Activated naive CD4-positive, alpha-beta T cell treated with Interleukin-2 at 50 U/mL for 16 hours (primary cell): ENCODE measurements around the gene MKLN1.
"Not testable (repeated sequence)": the region's sequence is repeated elsewhere in the genome, so short reads cannot be mapped to it uniquely, and the experiment has no call there.

ENCODE experiments used
- DNase-seq: peaks from one replicate; pipeline ENCODE4 v3.0.0-alpha.2; 2020

Gene MKLN1

DNA sequence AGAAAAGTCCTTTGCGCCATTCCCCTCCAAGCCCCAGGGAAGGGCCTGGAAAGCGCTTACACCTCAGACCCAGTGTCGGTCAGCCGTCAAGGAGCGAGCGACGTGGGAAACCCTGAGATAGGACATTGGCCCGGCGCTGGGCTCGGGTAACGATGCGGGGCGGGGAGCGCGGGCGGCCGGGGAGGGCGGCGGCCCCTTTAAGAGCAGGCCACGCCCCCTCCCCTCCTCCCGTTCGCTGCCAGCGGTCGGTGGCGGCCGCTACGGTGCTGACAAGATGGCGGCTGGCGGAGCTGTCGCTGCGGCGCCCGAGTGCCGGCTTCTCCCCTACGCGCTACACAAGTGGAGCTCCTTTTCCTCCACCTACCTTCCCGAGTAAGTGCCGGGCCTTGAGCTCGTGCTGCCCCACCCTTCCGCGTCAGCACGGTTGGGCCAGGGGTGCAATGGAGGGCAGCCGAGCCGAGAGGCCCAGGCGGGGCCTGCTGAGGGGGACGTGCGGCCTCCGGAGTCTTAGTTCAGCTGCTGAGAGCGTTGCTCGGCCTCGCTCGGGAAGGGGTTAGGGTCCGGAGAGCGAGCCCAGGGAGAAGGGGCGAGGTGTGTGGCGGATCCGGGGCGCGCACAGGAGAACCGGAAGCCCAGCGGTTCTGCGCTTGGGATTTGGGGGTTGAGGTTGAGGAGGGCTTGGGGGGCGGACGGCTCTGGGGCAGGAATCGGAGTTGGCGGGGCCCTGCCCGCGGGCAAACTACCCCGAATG lies at the start of gene MKLN1:
Gene MKLN1 (plus strand): TSS at position 251 of the 751 bp plus-strand sequence. CDS start 24 bp downstream, at position 275.
- peak; percentile 92 for DNase-seq

DNA sequence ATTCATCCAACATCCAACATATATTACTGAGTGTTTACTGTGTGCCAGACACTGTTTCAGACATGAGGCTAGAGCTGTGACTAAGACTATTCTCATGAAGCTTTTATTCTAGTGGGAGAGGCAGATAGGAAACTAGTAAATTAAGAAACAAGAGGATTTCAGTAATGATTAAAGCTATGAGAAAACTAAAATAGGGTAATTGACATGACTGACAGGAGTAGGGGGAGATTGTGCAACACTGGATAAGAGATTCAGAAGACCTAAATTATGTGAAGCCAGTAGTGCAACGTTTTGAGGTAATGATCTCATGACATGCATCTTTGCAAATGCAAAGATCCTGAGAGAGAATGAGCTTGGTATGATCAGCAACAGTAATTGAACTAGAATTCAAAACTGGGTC lies 48.6 kb upstream of the MKLN1 start:
- no peak for DNase-seq

DNA sequence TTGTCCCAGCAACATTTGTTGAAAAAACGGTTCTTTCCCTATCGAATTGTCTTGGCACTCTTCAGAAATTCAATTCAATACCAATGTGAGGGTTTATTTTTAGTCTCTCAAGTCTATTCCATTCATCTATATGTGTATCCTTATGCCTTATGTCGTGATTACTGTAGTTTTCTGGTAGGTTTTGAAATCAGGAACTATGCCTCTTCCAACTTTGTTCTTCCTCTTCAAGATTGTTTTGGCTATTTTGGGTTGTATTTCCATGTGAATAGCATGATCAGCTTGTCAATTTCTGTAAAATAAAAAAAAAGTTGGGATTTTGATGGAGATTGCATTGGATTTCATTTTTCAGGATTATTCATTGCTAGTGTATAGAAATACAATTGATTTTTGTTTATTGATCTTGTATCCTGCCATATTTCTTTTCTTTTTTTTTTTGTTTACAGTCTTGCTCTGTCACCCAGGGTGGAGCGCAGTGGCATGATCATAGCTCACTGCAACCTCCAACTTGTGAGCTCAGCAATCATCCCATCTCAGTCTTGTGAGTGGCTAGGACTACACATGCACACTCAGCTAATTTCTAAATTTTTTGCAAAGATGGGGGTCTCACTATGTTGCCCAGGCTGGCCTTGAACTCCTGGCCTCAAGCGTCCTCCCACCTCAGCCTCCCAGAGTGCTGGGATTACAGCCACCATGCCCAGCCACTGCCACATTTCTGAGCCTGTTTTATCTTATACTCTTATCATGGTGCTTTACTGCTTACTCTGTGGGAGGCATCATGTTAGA lies 46.2 kb upstream of the MKLN1 start:
- no peak for DNase-seq

DNA sequence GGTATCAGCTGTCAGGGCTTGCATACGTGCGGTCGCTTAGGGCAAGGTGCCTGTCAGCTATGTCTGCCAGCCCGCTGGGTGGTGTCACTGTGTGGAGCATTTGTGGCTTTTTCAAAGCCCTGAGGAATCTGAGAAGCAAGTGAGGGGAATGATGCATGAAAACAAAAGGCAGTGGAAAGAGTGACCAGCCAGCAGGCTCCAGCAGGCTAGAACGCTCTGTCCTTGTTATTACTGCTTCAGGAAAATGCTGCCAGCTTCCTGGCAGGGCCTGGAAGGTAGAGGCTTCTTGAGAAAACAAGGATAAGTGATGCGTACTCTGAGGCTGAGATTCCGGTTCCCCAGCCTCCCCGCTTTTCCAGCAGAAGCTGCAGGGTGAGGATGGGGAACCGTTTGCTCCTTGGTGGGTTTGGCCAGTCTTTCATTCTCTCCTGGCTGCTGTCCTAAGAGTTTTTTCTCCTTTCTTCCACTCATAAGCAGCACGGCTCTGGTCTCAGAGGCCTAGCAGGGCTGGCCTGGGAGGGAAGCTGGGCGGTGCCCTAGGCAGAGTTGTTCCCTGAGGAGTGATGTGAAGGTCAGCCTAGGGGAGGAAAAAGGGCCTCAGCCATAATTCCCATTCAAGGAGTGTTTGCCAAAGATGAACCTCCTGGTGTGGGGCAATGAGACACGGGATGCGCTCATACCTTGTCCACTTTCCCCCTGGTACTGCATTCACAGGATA lies 42.8 kb upstream of the MKLN1 start:
- DNase-seq = no peak

DNA sequence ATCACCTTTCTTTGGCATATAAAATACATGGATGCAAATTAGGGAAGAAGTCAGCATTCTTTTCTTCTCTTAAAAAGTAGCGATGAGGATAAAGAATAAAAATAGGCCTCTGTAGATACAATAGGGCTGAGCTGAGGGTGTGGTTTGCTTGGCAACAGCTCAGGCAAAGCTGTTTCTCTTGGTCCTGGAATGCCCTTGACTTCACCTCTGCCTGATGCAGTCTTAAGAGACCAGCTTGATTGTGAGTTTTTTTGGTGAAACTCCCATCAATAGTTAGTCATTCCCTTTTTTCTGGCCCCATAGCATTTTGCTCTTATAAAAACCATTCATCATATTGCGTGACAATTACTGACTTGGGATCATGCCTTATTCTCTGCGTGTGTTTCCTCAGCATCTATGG lies 42.1 kb upstream of the MKLN1 start:
- DNase-seq = no peak

DNA sequence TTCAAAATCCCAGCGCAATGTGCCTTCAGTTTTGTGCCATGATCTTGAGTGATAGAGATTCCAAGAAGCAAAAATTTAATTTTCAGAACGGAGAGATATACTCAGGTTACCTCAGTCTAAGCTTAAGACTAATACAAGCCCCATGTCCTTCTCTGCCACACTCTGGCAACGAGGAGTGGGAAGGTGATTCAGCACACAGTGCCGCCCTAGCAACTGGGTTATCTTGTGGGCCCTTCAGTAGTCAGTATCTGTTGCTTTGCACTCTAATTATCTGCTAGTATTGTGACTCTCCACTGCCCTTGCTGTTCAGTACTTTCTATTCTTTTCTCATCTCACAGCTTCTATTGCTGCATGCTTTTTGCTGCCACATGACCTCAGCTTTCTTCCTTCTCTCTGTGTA lies 39.2 kb upstream of the MKLN1 start:
- no peak for DNase-seq

DNA sequence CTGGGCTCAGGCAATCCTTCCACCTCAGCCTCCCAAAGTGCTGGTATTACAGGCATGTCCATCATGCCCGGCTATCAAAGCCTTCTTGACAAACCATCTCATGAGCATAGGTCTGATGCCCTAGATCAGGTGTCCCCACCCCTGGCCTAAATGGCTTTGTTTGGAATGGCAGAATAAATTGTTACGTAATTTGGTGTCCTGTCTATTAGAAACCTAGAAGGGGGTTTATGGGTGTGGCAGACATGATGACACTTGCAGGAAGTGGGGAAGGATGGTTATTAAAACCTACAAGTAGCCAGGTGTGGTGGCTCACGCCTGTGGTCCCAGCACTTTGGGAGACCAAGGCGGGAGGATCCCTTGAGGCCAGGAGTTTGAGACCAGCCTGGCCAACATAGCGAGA lies 38.6 kb upstream of the MKLN1 start:
- DNase-seq = no peak

DNA sequence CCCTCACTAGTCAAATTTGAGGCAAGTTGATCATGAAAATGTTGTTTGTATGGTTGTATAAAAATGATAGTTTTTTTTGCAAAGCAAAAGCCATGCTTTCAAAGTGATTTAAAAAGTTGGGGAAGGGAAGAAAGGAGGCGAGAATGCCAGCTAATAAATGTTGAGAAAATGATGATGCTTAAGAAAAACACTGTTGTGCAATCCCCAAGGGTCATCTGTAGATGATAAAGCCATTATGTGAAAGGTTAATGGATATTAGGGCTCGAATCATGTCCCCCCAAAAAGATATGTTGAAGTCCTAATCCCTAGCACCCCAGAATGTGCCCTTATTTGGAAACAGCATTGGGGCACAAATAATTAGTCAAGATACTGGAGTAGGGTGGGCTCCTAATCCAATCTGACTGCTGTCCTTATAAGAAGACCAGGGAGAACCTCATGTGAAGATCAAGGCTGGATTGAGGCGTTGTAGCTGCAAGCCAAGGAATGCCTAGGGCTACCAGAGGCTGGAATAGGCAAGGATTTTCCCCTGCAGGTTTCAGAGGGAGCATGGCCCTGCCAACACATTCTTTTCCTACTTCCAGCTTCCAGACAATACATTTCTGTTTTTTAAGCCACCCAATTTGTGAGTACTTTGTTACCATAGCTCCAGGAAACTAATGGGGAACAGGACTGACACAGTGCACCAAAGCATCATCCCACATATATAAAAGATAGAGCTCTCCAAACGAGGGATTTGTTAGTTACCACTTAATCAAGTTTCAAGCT lies 35.4 kb upstream of the MKLN1 start:
- DNase-seq = no peak

DNA sequence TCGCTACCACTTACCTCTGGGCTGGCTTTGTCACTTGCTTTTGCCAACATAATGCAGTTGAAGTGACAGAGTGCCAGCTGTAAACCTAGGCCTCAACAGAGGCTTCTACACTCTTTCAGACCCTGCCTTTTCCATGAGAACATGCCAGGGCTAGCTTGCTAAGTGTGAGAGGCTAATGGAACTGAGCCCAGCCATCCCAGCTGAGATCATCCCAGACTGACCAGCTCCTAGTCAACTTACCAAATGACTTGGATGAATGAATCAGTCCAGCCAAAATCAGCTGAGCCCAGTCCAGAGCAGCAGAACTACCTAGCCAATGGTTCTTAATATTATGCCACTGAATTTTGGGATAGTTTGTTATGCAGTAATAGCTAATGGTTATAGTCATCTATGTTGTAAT lies 34.7 kb upstream of the MKLN1 start:
- DNase-seq = no peak

DNA sequence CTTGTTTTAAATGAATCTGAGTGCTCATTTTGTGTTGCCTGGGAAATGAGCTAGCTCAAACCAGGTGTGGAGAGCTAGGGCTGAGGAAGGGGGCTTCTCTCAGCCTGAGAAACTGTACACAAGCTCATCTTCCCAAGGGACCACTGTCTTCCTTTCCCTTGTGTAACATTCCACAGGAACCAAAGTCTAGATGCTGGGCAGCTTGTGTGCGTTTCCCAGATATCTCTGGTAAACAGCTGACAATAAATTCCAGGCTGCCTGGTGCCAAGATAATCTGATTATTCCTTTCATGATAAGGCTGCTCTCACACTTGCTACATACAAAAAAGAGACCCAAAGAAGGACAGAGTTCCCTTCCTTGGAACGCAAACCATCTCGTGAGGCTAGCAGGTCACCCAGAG lies 33.1 kb upstream of the MKLN1 start:
- no peak for DNase-seq

DNA sequence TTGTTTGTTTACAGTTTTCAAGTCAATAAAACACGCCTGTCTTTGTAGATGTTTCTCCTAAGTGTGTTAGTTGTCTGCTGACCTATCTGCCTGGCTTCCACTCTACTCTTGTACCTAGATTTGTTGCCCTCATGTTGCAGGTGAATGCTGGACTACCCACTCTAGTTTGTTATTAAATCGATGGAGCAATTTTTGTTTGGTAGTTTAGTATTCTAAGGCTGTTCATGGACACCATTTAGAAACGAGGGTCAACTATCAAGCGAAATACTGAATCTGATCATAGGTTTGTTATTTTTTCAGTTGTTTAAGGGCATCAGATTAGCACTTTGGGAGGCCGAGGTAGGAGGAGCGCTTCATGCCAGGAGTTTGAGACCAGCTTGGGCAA lies 29.1 kb upstream of the MKLN1 start:
- DNase-seq = no peak

DNA sequence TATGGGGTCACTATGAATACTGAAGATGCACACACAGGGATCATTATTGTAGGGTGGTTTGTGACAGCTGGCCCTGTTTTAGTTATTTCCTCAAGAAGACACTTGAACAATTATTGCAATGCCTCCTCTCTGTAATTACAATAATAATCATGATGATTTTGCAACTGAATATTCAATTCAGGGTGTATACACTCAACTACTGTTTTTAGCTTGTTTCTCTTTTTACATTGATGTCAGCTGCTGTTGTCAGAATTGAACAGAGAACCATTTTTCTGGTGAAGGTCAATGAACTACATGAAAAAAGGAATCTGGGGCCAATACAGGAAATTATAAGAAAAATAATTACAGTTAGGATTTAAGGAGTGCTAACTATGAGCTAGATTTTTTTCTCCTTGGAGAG lies 28.6 kb upstream of the MKLN1 start:
- no peak for DNase-seq

DNA sequence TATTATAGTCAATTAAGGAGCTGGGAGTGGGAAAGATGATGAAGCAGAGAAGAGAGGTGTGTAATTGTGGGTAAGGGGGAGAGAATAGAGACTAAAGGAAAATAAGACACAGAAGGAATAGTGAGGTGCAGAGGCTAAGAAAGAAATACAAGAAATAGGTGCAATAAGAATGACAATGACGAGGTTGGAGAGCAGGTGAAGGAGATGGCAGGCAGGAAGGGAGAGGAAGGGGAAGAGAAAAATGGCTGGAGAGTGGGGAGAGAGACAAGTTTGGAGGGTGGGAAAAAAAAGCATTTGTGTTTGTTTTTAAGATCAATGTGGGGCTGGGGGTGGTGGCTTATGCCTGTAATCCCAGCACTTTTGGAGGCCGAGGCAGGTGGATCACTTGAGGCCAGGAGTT lies 27.6 kb upstream of the MKLN1 start:
- DNase-seq = no peak

DNA sequence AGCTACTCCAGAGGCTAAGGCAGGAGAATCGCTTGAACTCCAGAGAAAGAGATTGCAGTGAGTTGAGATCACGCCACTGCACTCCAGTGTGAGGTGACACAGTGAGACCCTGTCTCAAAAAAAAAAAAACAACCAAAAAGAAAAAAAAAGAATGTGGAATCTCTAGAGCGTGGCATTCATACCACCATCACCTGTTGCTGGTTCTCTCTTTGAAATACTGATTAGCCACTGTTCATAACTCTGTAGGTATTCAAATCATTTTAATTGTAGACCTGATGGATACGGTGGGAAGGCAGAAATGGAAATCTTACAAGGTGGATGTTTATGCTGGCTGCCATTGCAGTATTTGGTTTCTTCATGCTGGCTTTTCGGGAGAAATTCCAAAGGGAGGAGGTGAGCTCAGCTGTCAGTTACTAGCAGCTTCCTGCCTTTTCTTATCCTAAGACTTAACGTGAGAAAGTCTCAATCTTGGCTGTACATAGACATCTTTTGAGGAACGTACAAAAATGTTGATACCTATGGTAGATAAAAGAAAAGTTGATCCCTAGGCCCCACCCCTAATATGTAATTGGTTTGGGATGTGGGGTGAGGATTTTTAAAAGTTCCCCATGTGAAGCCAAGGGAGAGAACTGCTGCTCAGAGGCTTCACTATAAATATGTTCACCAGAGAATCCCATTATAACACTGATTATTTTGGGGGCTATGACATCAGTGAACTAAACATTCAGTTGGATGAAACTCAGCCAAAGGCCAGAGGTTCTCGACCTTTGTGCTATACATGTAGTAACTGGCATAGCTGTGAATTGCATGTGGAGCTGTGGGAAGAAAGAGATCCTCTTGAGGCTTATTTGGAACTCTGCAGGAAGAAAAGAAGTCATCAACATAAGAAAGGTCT lies 26.9 kb upstream of the MKLN1 start:
- no peak for DNase-seq

DNA sequence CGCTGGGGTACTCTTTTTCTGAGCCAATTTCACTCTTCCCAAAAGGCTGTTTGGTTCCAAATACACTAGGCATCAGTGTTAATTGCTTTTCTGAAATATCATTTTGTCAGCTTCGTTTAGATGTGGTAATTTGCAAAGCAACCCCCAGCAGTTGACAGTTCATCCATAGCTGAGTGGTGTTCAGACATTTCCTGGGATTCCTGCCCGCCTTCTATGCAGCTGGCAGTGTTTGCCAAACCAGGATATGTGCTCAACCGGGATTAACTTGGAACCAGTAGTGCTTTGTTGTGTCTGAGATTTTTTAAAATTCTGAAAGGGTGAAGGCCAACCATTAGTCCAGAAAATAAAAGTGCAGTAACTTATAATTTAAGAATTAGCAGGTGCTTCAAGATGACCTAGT lies 25.2 kb upstream of the MKLN1 start:
- no peak for DNase-seq

DNA sequence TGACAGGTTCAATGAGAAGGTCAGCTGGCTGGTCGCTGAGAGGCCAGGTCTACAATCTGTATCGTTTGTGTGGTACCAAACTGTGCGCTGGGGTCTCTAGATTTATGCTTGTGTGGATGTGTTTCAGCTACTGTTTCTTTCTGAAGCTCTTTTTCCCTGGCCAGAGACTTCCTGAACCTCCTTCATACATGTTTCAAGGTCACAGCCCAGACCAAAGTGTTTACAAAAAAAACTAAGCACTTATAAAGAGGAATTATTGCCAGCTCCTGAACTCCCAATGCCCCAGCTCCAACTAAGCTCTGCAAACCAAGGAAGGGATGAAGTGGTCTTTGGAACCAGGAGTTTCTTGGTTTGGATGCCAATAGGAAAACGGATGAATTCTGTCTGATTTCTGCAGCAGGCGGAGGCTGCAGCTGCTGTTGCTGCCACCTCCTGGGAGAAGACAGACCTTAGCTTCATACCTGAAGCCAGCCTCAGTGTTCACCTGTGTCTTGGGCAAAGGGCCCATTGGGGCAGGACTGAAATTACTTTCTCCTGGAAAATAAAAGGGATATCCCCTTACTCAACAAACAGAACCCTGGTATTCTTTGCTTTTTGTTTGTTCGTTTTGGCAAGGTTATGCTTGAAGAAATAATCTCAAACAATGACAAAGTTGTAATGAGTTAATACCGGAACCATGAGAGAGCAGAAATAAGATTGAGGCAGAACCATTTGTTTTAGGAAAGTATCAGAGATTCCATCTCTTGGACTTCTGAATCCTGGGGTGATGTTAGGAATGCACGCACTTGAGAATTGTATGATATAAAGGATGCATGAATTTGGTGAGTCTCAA lies 24.6 kb upstream of the MKLN1 start:
- peak; percentile 20 for DNase-seq

DNA sequence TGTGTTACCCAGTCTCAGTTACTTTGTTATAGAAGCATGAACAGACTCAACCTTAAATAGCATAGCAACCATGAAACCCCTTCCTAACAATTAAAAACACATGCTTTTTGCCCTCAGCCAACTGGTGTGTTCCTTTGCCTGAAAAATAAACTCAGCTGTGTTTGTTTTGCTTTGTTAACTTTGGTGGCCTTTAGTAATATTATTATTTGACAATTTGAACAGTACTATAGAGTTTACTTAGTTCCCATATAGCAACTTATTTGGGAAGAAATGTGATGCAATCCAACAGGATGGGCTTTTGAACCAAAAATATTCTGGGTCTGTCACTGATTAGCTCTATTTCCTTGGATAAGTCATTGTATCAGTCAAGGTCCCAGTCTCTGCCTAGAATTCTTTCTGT lies 22.5 kb upstream of the MKLN1 start:
- DNase-seq = no peak

DNA sequence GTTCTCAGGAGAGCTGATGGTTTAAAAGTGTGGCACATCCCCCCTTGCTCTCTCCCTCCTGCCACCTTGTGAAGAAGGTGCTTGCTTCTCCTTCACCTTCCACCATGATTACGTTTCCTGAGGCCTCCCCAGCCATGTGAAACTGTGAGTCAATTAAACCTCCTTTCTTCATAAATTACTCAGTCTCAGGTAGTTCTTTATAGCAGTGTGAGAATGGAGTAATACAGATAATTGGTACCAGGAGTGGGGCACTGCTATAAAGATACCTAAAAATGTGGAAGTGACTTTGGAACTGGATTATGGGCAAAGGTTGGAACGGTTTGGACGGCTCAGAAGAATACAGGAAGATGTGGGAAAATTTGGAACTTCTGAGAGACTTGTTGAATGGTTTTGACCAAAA lies 21.6 kb upstream of the MKLN1 start:
- not testable (repeated sequence) for DNase-seq

DNA sequence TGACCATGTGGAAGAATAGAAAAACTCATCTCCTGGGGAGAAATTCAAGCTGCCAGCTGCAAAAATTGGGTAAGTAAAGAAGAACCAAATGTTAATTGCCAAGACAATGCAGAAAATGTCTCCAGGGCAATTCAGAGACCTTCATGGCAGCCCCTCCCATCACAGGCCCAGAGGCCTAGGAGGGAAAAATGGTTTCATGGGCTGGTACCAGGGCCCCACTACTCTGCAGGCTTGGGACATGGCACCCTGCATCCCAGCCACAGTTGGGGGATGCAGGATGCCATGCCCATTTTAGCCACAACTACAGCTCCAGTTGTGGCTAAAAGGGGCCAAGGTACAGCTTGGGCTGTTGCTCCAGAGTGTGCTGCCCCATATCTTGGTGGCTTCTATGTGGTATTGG lies 20.9 kb upstream of the MKLN1 start:
- DNase-seq = no peak

DNA sequence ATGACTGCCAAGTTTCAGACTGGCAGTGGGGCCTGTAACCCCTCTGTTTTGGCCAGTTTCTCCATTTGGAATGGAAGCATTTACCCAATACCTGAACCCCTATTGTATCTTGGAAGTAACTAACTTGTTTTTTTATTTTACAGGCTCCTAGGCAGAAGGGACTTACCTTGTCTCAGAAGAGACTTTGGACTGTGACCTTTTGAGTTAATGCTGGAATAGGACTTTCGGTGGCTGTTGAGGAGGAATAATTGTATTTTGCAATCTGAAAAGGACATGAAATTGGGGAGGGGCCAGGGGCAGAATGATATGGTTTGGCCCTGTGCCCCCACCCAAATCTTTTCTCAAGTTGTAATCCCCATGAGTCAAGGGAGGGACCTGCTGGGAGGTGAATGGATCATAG lies 20.0 kb upstream of the MKLN1 start:
- DNase-seq = no peak

DNA sequence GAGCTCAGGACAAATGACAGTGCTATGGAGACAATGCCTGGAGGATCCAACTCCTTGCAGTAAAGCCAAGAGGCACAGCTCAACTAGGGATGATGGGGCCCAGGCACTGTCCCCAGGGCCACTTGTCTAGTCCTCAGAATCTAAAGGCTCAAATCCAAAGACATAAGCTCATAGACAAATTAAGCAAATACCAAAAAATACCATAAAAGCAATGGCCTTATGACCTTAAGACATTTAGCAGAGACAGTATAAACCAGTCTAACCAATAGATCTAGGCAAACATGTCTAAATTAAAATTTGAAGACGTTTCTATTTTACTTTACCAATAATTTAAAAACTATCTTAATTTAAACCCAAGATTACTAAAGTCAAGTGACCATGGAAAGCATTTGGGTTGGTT lies 14.8 kb upstream of the MKLN1 start:
- no peak for DNase-seq
